Activated CD8-positive, alpha-beta memory T cell treated with anti-CD3 and anti-CD28 coated beads, Interleukin-2, amount 10 ng/mL, durations not matched to agents 7 days and 5 days (primary cell): ENCODE results near the gene AEBP1. TPM values are rescaled to one million over a fixed set of nuclear protein-coding genes. Genes with fewer than 3 reads are reported as not detected.

Source experiments
- ATAC-seq: fragments of 150-1000 bp; cut with Tn5 transposase; one replicate; pipeline ENCODE4 v1.10.0; 2021; ENCODE audit warnings: moderate library complexity
- CTCF ChIA-PET: fragments of 350-600 bp; sonication (Branson Sonifier 250); formaldehyde crosslinking; loops from one replicate; lab custom pipeline; 2021; ENCODE audit warnings: antibody characterized with exemption; lab: Charles Lee
- DNase-seq: peaks from one replicate; pipeline ENCODE4 v3.0.0-alpha.2; 2020
- H3K27ac Mint-ChIP-seq: one replicate; pipeline ENCODE4 v1.8.0; 2021; ENCODE audit warnings: mild to moderate bottlenecking, mixed read lengths
- H3K27me3 Mint-ChIP-seq: one replicate; pipeline ENCODE4 v1.8.0; 2021; ENCODE audit warnings: mixed read lengths
- H3K36me3 Mint-ChIP-seq: one replicate; pipeline ENCODE4 v1.8.0; 2021; ENCODE audit warnings: mild to moderate bottlenecking, mixed read lengths
- H3K4me1 Mint-ChIP-seq: one replicate; pipeline ENCODE4 v1.8.0; 2021; ENCODE audit warnings: mixed read lengths
- H3K4me3 Mint-ChIP-seq: one replicate; pipeline ENCODE4 v1.8.0; 2021; ENCODE audit warnings: mild to moderate bottlenecking, moderate library complexity, mixed read lengths
- H3K9me3 Mint-ChIP-seq: one replicate; pipeline ENCODE4 v1.8.0; 2022; ENCODE audit warnings: low read depth, mixed read lengths
- total RNA-seq, 2 experiments: library from RNA; stranded (reverse); gene quantifications; one replicate each; pipeline ENCODE4 v1.2.3, GENCODE V29; 2021

The AEBP1 gene
- total RNA-seq, 2 experiments from 2014 or later: 4.0 to 6.6 TPM

GRCh38 chr7:44107116-44107960 lies 3.2 kb downstream of the AEBP1 start:
- H3K27ac Mint-ChIP-seq: no peak overlapping the region
- no peak overlapping the region for H3K4me3 Mint-ChIP-seq
- CTCF ChIA-PET: interaction anchor here (1.1 kb wide), 1 partner anchor 10 kb away, joined by 3 read pairs; no protein-coding TSS in a partner anchor
- no peak for DNase-seq
- H3K27me3 Mint-ChIP-seq: peaks cover 26% of the 10 kb centered on the region
- no peaks in the 10 kb centered on the region for H3K9me3 Mint-ChIP-seq
- peaks cover 4% of the 10 kb centered on the region for H3K4me1 Mint-ChIP-seq
- no peaks in the 10 kb centered on the region for H3K36me3 Mint-ChIP-seq
- no peak for ATAC-seq

- Mint-ChIP-seq H3K4me1 (peaks cover 4% of the 10 kb centered on the region), H3K9me3 (no peaks in the 10 kb centered on the region), H3K27me3 (peaks cover 18% of the 10 kb centered on the region), H3K27ac (no peak overlapping the region), H3K36me3 (no peaks in the 10 kb centered on the region), H3K4me3 (no peak overlapping the region)
- ATAC-seq (no peak), DNase-seq (no peak)
- CTCF ChIA-PET: interaction anchor here (1.1 kb wide), 1 partner anchor 10 kb away, joined by 3 read pairs; no protein-coding TSS in a partner anchor
Measured at GRCh38 chr7:44107961-44108767, 4.0 kb downstream of the AEBP1 start.

- no peak for ATAC-seq
- Mint-ChIP-seq H3K9me3 (no peaks in the 10 kb centered on the region), H3K27ac (no peak overlapping the region), H3K36me3 (peaks cover 5% of the 10 kb centered on the region), H3K27me3 (peaks cover 13% of the 10 kb centered on the region), H3K4me1 (peaks cover 4% of the 10 kb centered on the region), H3K4me3 (no peak overlapping the region)
- DNase-seq: no peak
- CTCF ChIA-PET: interaction anchor here (0.8 kb wide), 1 partner anchor 10 kb away, joined by 3 read pairs; no protein-coding TSS in a partner anchor
Measured at GRCh38 chr7:44108768-44109750, 4.9 kb downstream of the AEBP1 start.

DNA sequence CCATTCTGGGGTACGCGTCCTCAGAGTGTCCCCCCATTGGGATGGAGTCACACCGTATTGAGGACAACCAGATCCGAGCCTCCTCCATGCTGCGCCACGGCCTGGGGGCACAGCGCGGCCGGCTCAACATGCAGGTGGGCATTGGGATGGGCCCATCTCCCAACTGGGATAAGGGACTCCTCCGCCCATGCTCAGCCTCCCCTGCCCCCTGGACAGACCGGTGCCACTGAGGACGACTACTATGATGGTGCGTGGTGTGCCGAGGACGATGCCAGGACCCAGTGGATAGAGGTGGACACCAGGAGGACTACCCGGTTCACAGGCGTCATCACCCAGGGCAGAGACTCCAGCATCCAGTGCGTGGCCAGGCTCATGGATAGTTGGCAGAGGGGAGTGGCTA lies 5.8 kb downstream of the AEBP1 start:
- no peak overlapping the region for H3K27ac Mint-ChIP-seq
- H3K4me1 Mint-ChIP-seq: peaks cover 4% of the 10 kb centered on the region
- DNase-seq (no peak), ATAC-seq (no peak)
- CTCF ChIA-PET: interaction anchor here (0.8 kb wide), 1 partner anchor 11 kb away, joined by 3 read pairs; no protein-coding TSS in a partner anchor
- no peaks in the 10 kb centered on the region for H3K9me3 Mint-ChIP-seq
- peaks cover 5% of the 10 kb centered on the region for H3K36me3 Mint-ChIP-seq
- H3K27me3 Mint-ChIP-seq: peaks cover 10% of the 10 kb centered on the region
- H3K4me3 Mint-ChIP-seq: no peak overlapping the region

GRCh38 chr7:44110719-44111635 lies 6.8 kb downstream of the AEBP1 start:
- no peak overlapping the region for H3K27ac Mint-ChIP-seq
- peaks cover 5% of the 10 kb centered on the region for H3K36me3 Mint-ChIP-seq
- peaks cover under 1% of the 10 kb centered on the region for H3K27me3 Mint-ChIP-seq
- no peaks in the 10 kb centered on the region for H3K9me3 Mint-ChIP-seq
- ATAC-seq: no peak
- no peak overlapping the region for H3K4me3 Mint-ChIP-seq
- no peaks in the 10 kb centered on the region for H3K4me1 Mint-ChIP-seq
- DNase-seq: no peak
- CTCF ChIA-PET: interaction anchor here (1.1 kb wide), 1 partner anchor 14 kb away, joined by 3 read pairs; no protein-coding TSS in a partner anchor

GRCh38 chr7:44111761-44112160 lies 7.6 kb downstream of the AEBP1 start:
- CTCF ChIA-PET: interaction anchor here (1.1 kb wide), 1 partner anchor 14 kb away, joined by 3 read pairs; no protein-coding TSS in a partner anchor
- no peaks in the 10 kb centered on the region for H3K27me3 Mint-ChIP-seq

GRCh38 chr7:44112231-44112996 lies 8.3 kb downstream of the AEBP1 start:
- H3K4me3 Mint-ChIP-seq: no peak overlapping the region

More at GRCh38 chr7:44111761-44112160, 7.6 kb downstream of the AEBP1 start:
- peaks cover 5% of the 10 kb centered on the region for H3K36me3 Mint-ChIP-seq
- ATAC-seq: no peak
- H3K27ac Mint-ChIP-seq: no peak overlapping the region
- no peak for DNase-seq
- H3K9me3 Mint-ChIP-seq: no peaks in the 10 kb centered on the region
- H3K4me3 Mint-ChIP-seq: no peak overlapping the region
- H3K4me1 Mint-ChIP-seq: no peaks in the 10 kb centered on the region

DNA sequence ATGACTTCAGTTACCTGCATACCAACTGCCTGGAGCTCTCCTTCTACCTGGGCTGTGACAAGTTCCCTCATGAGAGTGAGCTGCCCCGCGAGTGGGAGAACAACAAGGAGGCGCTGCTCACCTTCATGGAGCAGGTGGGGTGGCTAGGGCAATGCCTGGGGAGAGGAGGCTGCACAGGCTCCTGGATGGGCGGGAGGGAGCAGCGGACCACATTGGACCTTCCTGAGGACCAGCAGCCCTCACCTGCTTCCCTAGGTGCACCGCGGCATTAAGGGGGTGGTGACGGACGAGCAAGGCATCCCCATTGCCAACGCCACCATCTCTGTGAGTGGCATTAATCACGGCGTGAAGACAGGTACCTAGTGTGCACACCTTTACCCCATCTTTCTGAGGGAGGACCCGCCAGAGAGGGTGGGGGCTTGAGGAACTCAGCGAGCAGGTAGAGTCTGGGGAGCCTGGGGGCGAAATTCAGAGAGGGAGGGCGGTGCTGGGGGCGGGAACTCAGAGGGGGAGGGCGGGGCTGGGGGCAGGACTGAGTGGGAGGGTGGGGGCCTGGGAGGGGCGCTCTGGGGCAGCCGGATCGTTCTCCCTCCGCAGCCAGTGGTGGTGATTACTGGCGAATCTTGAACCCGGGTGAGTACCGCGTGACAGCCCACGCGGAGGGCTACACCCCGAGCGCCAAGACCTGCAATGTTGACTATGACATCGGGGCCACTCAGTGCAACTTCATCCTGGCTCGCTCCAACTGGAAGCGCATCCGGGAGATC lies 9.0 kb downstream of the AEBP1 start:
- CTCF ChIA-PET: no interaction called here
- no peaks in the 10 kb centered on the region for H3K9me3 Mint-ChIP-seq
- no peak overlapping the region for H3K4me3 Mint-ChIP-seq
- H3K27me3 Mint-ChIP-seq: no peaks in the 10 kb centered on the region
- peaks cover 2% of the 10 kb centered on the region for H3K4me1 Mint-ChIP-seq
- H3K27ac Mint-ChIP-seq: no peak overlapping the region
- ATAC-seq: no peak
- no peak for DNase-seq
- H3K36me3 Mint-ChIP-seq: peaks cover 12% of the 10 kb centered on the region

More at GRCh38 chr7:44112231-44112996, 8.3 kb downstream of the AEBP1 start:
- no peaks in the 10 kb centered on the region for H3K4me1 Mint-ChIP-seq
- H3K9me3 Mint-ChIP-seq: no peaks in the 10 kb centered on the region
- CTCF ChIA-PET: no interaction called here
- H3K36me3 Mint-ChIP-seq: peaks cover 8% of the 10 kb centered on the region
- ATAC-seq: no peak
- H3K27me3 Mint-ChIP-seq: no peaks in the 10 kb centered on the region
- DNase-seq: no peak
- no peak overlapping the region for H3K27ac Mint-ChIP-seq

DNA sequence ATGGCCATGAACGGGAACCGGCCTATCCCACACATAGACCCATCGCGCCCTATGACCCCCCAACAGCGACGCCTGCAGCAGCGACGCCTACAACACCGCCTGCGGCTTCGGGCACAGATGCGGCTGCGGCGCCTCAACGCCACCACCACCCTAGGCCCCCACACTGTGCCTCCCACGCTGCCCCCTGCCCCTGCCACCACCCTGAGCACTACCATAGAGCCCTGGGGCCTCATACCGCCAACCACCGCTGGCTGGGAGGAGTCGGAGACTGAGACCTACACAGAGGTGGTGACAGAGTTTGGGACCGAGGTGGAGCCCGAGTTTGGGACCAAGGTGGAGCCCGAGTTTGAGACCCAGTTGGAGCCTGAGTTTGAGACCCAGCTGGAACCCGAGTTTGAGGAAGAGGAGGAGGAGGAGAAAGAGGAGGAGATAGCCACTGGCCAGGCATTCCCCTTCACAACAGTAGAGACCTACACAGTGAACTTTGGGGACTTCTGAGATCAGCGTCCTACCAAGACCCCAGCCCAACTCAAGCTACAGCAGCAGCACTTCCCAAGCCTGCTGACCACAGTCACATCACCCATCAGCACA lies 9.7 kb downstream of the AEBP1 start:
- Mint-ChIP-seq H3K27ac (no peak overlapping the region), H3K4me3 (no peak overlapping the region), H3K27me3 (no peaks in the 10 kb centered on the region), H3K36me3 (peaks cover 16% of the 10 kb centered on the region), H3K4me1 (peaks cover 3% of the 10 kb centered on the region), H3K9me3 (no peaks in the 10 kb centered on the region)
- ATAC-seq (no peak), DNase-seq (no peak)
- CTCF ChIA-PET: no interaction called here

DNA sequence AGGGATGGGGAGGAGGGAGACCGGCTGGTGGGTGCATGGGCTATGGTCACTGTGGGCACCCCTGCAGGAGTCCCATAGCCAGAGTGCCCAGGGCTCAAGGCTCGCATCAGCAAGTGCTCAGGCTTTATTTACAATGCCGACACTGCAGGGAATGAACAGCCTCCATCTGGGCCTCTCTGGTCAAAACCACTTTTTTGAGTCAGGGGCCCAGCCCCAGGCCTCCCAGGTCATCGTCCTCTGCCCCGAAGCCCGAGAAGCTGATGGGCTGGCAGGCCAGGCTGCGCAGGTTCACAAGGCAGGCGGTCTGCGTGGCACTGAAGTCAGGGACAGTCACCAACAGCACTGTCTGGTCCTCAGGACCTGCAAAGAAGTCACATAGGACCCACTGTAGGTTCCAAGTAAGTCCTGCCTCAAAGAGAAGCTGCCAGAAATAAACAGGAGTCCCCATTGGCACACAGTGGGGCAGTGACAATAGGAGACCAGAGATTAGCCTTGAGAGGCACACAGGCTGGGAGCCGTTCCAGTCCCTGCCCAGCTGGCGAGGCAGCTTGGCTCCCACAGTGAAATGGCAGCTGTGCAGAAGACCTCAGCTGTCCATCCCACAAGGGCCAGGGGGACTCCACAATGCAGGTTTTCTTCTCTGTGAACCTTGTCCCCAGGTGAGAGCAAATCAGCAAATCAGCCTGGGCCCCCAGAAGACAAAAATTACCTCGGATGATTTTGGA lies 10.6 kb downstream of the AEBP1 start:
- CTCF ChIA-PET: interaction anchor here (1.5 kb wide), 1 partner anchor 82 kb away, joined by 4 read pairs; no protein-coding TSS in a partner anchor
- DNase-seq (no peak), ATAC-seq (no peak)
- Mint-ChIP-seq H3K36me3 (peaks cover 24% of the 10 kb centered on the region), H3K4me1 (peaks cover 8% of the 10 kb centered on the region), H3K27me3 (no peaks in the 10 kb centered on the region), H3K9me3 (no peaks in the 10 kb centered on the region), H3K4me3 (no peak overlapping the region), H3K27ac (no peak overlapping the region)
